GM12872 (cell line): Measurements from ENCODE around the gene PCCA.

Source experiments
- TF ChIP-seq, protein P1 (sequence below): IDR thresholded peaks from 3 replicates; pipeline ENCODE4 v1.5.1; 2011; ENCODE audit warnings: low read depth, mild to moderate bottlenecking, low read length, moderate library complexity; ENCODE audit not compliant: insufficient read depth

The PCCA gene

GRCh38 chr13:100503622-100504021 is 414.7 kb downstream of the PCCA start:
- TF ChIP-seq, protein P1, sequence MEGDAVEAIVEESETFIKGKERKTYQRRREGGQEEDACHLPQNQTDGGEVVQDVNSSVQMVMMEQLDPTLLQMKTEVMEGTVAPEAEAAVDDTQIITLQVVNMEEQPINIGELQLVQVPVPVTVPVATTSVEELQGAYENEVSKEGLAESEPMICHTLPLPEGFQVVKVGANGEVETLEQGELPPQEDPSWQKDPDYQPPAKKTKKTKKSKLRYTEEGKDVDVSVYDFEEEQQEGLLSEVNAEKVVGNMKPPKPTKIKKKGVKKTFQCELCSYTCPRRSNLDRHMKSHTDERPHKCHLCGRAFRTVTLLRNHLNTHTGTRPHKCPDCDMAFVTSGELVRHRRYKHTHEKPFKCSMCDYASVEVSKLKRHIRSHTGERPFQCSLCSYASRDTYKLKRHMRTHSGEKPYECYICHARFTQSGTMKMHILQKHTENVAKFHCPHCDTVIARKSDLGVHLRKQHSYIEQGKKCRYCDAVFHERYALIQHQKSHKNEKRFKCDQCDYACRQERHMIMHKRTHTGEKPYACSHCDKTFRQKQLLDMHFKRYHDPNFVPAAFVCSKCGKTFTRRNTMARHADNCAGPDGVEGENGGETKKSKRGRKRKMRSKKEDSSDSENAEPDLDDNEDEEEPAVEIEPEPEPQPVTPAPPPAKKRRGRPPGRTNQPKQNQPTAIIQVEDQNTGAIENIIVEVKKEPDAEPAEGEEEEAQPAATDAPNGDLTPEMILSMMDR = no peak

GRCh38 chr13:100506154-100506553 is 417.3 kb downstream of the PCCA start:
- TF ChIP-seq, protein P1 = no peak

- TF ChIP-seq, protein P1 = no peak
Measured at GRCh38 chr13:100506600-100507422, 417.9 kb downstream of the PCCA start.

DNA sequence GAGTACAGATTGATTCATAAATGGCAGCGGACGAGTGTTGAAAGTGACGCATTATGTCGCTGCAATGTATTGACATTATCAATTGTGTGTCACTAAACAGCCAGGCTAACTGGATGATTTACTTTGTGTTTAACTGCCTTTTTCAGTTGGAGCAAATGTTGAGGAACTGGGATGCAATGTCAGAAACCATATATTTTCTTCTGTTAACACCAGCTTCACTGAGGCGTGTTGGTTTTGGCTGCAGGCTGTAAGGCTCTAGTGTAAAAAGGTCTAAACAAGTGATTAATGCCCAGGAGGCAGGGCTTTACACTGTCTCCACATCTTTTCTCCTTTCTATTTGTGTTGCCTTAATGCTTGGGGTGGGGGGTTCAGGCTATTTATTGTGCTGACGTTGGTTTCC is 419.6 kb downstream of the PCCA start:
- TF ChIP-seq, protein P1 = no peak

GRCh38 chr13:100508996-100509395 is 420.1 kb downstream of the PCCA start:
- TF ChIP-seq, protein P1 = no peak

- TF ChIP-seq, protein P1 = no peak
Measured at GRCh38 chr13:100510208-100510957, 421.5 kb downstream of the PCCA start.

GRCh38 chr13:100511466-100511865 is 422.6 kb downstream of the PCCA start:
- TF ChIP-seq, protein P1 = no peak
